HL-60 (cell line): ENCODE results near the gene SLCO2A1.

ENCODE experiments used
- DNase-seq, 2 experiments: peaks; one replicate each; pipeline ENCODE4 v3.0.0-alpha.2; 2010 to 2020; ENCODE audit warnings: low read depth in 1 of 2, low spot score in 1 of 2
- H3K27ac ChIP-seq: fragments of 250-450 bp; sonication (Bioruptor Pico); replicated peaks from 2 replicates; pipeline ENCODE4 v1.5.1; 2020; ENCODE audit warnings: mild to moderate bottlenecking, moderate library complexity
- H3K27me3 ChIP-seq: fragments of 250-450 bp; sonication (Bioruptor Pico); 2 replicates; pipeline ENCODE4 v1.5.1; 2021; ENCODE audit warnings: mild to moderate bottlenecking, moderate library complexity; ENCODE audit not compliant: insufficient read depth, poor library complexity, severe bottlenecking
- H3K4me3 ChIP-seq: replicated peaks from 2 replicates; pipeline ENCODE4 v1.5.1; 2011; ENCODE audit warnings: mild to moderate bottlenecking, control low read depth, low read length; ENCODE audit not compliant: insufficient read depth
- CTCF ChIP-seq: IDR thresholded peaks from one replicate; pipeline ENCODE4 v1.5.1; 2011; ENCODE audit warnings: low read length, control low read depth, inconsistent platforms; ENCODE audit not compliant: insufficient read depth
- GABPA ChIP-seq: IDR thresholded peaks from 2 replicates; pipeline ENCODE4 v1.6.1; 2012; ENCODE audit warnings: low read depth
- POLR2AphosphoS5 ChIP-seq: IDR thresholded peaks from 2 replicates; pipeline ENCODE4 v1.6.1; 2012; ENCODE audit warnings: low read depth
- REST ChIP-seq: IDR thresholded peaks from 2 replicates; pipeline ENCODE4 v1.6.1; 2012; ENCODE audit warnings: low read depth; ENCODE audit not compliant: insufficient replicate concordance
- SPI1 ChIP-seq: IDR thresholded peaks from 2 replicates; pipeline ENCODE4 v1.6.1; 2012; ENCODE audit warnings: low read depth, mild to moderate bottlenecking, borderline replicate concordance

SLCO2A1 gene

GRCh38 chr3:133980550-133980949 is 49.2 kb downstream of the SLCO2A1 start:
- no peak for DNase-seq
- TF ChIP-seq POLR2AphosphoS5 (no peak), CTCF (no peak)
- no peaks in the 10 kb centered on the region for H3K27me3 ChIP-seq
- H3K27ac ChIP-seq: no peak overlapping the region
- no peak overlapping the region for H3K4me3 ChIP-seq

GRCh38 chr3:133980035-133980434 is 49.7 kb downstream of the SLCO2A1 start:
- no peaks in the 10 kb centered on the region for H3K27me3 ChIP-seq
- no peak for DNase-seq
- TF ChIP-seq SPI1: no peak
- no peak for TF ChIP-seq REST
- no peak for TF ChIP-seq GABPA
- no peak for TF ChIP-seq POLR2AphosphoS5
- TF ChIP-seq CTCF: no peak
- H3K4me3 ChIP-seq: no peak overlapping the region
- no peak overlapping the region for H3K27ac ChIP-seq

- H3K27ac ChIP-seq: no peak overlapping the region
- DNase-seq: no peak
- no peak overlapping the region for H3K4me3 ChIP-seq
- TF ChIP-seq POLR2AphosphoS5 (no peak), REST (no peak), SPI1 (no peak), GABPA (no peak), CTCF (no peak)
- H3K27me3 ChIP-seq: no peaks in the 10 kb centered on the region
Observed at GRCh38 chr3:133979553-133979952, 50.2 kb downstream of the SLCO2A1 start.

GRCh38 chr3:133977568-133977967 is 52.2 kb downstream of the SLCO2A1 start:
- TF ChIP-seq REST: no peak
- TF ChIP-seq SPI1: no peak
- no peak for TF ChIP-seq POLR2AphosphoS5
- H3K27ac ChIP-seq: no peak overlapping the region
- no peaks in the 10 kb centered on the region for H3K27me3 ChIP-seq
- DNase-seq: no peak
- no peak overlapping the region for H3K4me3 ChIP-seq
